Measurements from ENCODE around the gene THG1L.
A peak's percentile ranks its signal among the peaks of the same experiment; 100 is the strongest.
"Not testable (repeated sequence)": the region's sequence is repeated elsewhere in the genome, so short reads cannot be mapped to it uniquely, and the experiment has no call there.

The THG1L gene

GRCh38 chr5:157718519-157718918 is 12.7 kb upstream of the THG1L start:
- peak; percentile 29 for DNase-seq (ENCODE audit: low read depth)
- peak; percentile 57 for TF ChIP-seq CTCF (IDR thresholded peaks at IDR 0.05; ENCODE audit: low read depth, low read length, missing control alignments)
- no peak overlapping the region for H3K4me3 ChIP-seq (ENCODE audit: low read depth, low read length)

- no peak for TF ChIP-seq CTCF (IDR thresholded peaks at IDR 0.05; ENCODE audit: low read depth, low read length, missing control alignments)
- no peak overlapping the region for H3K4me3 ChIP-seq (ENCODE audit: low read depth, low read length)
- no peak for DNase-seq (ENCODE audit: low read depth)
Observed at GRCh38 chr5:157719245-157719644, 12.0 kb upstream of the THG1L start.

GRCh38 chr5:157721159-157721558 is 10.1 kb upstream of the THG1L start:
- no peak overlapping the region for H3K4me3 ChIP-seq (ENCODE audit: low read depth, low read length)
- TF ChIP-seq CTCF (IDR thresholded peaks at IDR 0.05; ENCODE audit: low read depth, low read length, missing control alignments), result no peak
- DNase-seq (ENCODE audit: low read depth), result no peak

GRCh38 chr5:157722895-157723294 is 8.3 kb upstream of the THG1L start:
- not testable (repeated sequence) for DNase-seq (ENCODE audit: low read depth); H3K4me3 ChIP-seq (ENCODE audit: low read depth, low read length)

- not testable (repeated sequence) for H3K4me3 ChIP-seq (ENCODE audit: low read depth, low read length); DNase-seq (ENCODE audit: low read depth)
Observed at GRCh38 chr5:157726607-157727006, 4.6 kb upstream of the THG1L start.

- DNase-seq (ENCODE audit: low read depth), result not testable (repeated sequence)
Observed at GRCh38 chr5:157727858-157728257, 3.4 kb upstream of the THG1L start.

GRCh38 chr5:157729858-157730257 is 1.4 kb upstream of the THG1L start:
- peak; percentile 77 for DNase-seq (ENCODE audit: low read depth)

More at GRCh38 chr5:157727858-157728257, 3.4 kb upstream of the THG1L start:
- H3K4me3 ChIP-seq (ENCODE audit: low read depth, low read length), result not testable (repeated sequence)

GRCh38 chr5:157730900-157731271 is 334 bp upstream of the THG1L start:
- TF ChIP-seq CTCF (IDR thresholded peaks at IDR 0.05; ENCODE audit: low read depth, low read length, missing control alignments), result no peak
- DNase-seq (ENCODE audit: low read depth), result no peak

More at GRCh38 chr5:157729858-157730257, 1.4 kb upstream of the THG1L start:
- no peak for TF ChIP-seq CTCF (IDR thresholded peaks at IDR 0.05; ENCODE audit: low read depth, low read length, missing control alignments)
- H3K4me3 ChIP-seq (ENCODE audit: low read depth, low read length), result no peak overlapping the region; the same call in 1 of the 2 replicates

GRCh38 chr5:157732130-157732514 is 902 bp downstream of the THG1L start:
- no peak for DNase-seq (ENCODE audit: low read depth)
- H3K4me3 ChIP-seq (ENCODE audit: low read depth, low read length), result peak overlapping the region; percentile 83; the same call in 1 of the 2 replicates
- no peak for TF ChIP-seq CTCF (IDR thresholded peaks at IDR 0.05; ENCODE audit: low read depth, low read length, missing control alignments)

More at GRCh38 chr5:157730900-157731271, 334 bp upstream of the THG1L start:
- H3K4me3 ChIP-seq (ENCODE audit: low read depth, low read length), result peak overlapping the region; percentile 83

Measured in GM12864 (cell line).